HCT116 (cell line): ENCODE data around the gene CCSER1.

Source experiments
- CBX3 ChIP-seq: IDR thresholded peaks from 2 replicates; pipeline ENCODE4 v1.6.1; 2012; ENCODE audit warnings: low read depth
- EZH2 ChIP-seq: fragments of 200-600 bp; sonication (generic); IDR thresholded peaks from 2 replicates; pipeline ENCODE4 v1.6.1; 2017; ENCODE audit warnings: antibody characterized with exemption, mixed run types
- EZH2phosphoT487 ChIP-seq: fragments of 200-600 bp; IDR thresholded peaks from 2 replicates; pipeline ENCODE4 v1.6.1; 2018; ENCODE audit warnings: antibody characterized with exemption, borderline replicate concordance
- FOSL1 ChIP-seq: IDR thresholded peaks from 2 replicates; pipeline ENCODE4 v1.6.1; 2012; ENCODE audit warnings: low read depth
- POLR2A ChIP-seq: IDR thresholded peaks from 2 replicates; pipeline ENCODE4 v1.7.0; 2011; ENCODE audit warnings: borderline replicate concordance; ENCODE audit not compliant: insufficient read depth, insufficient read length; ENCODE audit errors: extremely low read depth
- POLR2AphosphoS5 ChIP-seq: IDR thresholded peaks from 2 replicates; pipeline ENCODE4 v1.6.1; 2011; ENCODE audit warnings: mild to moderate bottlenecking, low read depth, low read length, moderate library complexity
- TCF7L2 ChIP-seq: IDR thresholded peaks from 2 replicates; pipeline ENCODE4 v1.7.0; 2011; ENCODE audit warnings: borderline replicate concordance, inconsistent platforms; ENCODE audit not compliant: insufficient read depth, insufficient read length; ENCODE audit errors: extremely low read depth
- YY1 ChIP-seq: IDR thresholded peaks from 2 replicates; pipeline ENCODE4 v1.6.1; 2011; ENCODE audit warnings: low read length, low read depth, moderate library complexity, mild to moderate bottlenecking; ENCODE audit not compliant: insufficient replicate concordance; ENCODE audit errors: extremely low read depth
- ZNF274 ChIP-seq: fragments of 200-500 bp; sonication (Bioruptor generic); IDR thresholded peaks from 2 replicates; pipeline ENCODE4 v1.6.1; 2014; ENCODE audit warnings: mild to moderate bottlenecking, low read depth, low read length, inconsistent platforms
- TF ChIP-seq, protein P1 (sequence below), 3 experiments: fragments of 200-600 bp in 1 of 3; sonication (generic) in 1 of 3; IDR thresholded peaks in 2 of 3; conservative IDR thresholded peaks in 1 of 3; 2 replicates each; pipeline ENCODE4 v1.5.1; 2012 to 2017; ENCODE audit warnings: low read depth in 2 of 3, low read length in 2 of 3, antibody characterized with exemption in 1 of 3, borderline replicate concordance in 1 of 3, control low read depth in 1 of 3, mild to moderate bottlenecking in 1 of 3, mixed read lengths in 1 of 3, mixed run types in 1 of 3, moderate library complexity in 1 of 3; ENCODE audit not compliant: insufficient read depth in 1 of 3
- TF ChIP-seq, protein P2 (sequence below): IDR thresholded peaks from 2 replicates; pipeline ENCODE4 v1.6.1; 2012
- TF ChIP-seq, protein P3 (sequence below): IDR thresholded peaks from 2 replicates; pipeline ENCODE4 v1.6.1; 2012; ENCODE audit warnings: low read depth
- TF ChIP-seq, protein P4 (sequence below): IDR thresholded peaks from 2 replicates; pipeline ENCODE4 v1.6.1; 2012

DNA sequence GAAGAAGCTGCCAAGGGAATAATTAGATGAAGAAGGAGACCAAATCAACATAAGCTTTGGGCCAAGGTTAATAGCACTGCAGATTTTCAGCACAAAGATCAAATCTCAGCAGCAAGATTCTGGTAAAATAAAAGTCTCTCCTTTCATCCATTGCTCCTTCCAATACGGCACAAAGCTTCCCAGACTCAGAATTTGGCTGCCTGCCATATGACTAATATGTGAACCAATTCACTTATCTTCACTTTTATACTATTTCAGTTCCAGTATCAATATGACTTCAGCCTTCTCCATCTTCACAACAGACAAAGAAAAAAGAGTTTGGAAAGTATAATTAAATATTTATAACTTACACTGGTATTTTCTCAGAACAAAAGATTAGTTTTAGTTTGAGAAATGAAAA is 1198.3 kb downstream of the CCSER1 start:
- TF ChIP-seq FOSL1 (no peak), POLR2A (no peak), EZH2phosphoT487 (no peak), EZH2 (no peak), TCF7L2 (no peak), CBX3 (no peak), POLR2AphosphoS5 (no peak), YY1 (no peak), ZNF274 (no peak)
- TF ChIP-seq, protein P1, sequence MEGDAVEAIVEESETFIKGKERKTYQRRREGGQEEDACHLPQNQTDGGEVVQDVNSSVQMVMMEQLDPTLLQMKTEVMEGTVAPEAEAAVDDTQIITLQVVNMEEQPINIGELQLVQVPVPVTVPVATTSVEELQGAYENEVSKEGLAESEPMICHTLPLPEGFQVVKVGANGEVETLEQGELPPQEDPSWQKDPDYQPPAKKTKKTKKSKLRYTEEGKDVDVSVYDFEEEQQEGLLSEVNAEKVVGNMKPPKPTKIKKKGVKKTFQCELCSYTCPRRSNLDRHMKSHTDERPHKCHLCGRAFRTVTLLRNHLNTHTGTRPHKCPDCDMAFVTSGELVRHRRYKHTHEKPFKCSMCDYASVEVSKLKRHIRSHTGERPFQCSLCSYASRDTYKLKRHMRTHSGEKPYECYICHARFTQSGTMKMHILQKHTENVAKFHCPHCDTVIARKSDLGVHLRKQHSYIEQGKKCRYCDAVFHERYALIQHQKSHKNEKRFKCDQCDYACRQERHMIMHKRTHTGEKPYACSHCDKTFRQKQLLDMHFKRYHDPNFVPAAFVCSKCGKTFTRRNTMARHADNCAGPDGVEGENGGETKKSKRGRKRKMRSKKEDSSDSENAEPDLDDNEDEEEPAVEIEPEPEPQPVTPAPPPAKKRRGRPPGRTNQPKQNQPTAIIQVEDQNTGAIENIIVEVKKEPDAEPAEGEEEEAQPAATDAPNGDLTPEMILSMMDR (IDR thresholded peaks at IDR 0.05 in 2 of 3, conservative IDR thresholded peaks at IDR 0.05 in 1 of 3; ENCODE audit: borderline replicate concordance in 1 of 3, insufficient read depth in 1 of 3, low read depth in 2 of 3, low read length in 2 of 3), result no peak
- TF ChIP-seq, protein P2, sequence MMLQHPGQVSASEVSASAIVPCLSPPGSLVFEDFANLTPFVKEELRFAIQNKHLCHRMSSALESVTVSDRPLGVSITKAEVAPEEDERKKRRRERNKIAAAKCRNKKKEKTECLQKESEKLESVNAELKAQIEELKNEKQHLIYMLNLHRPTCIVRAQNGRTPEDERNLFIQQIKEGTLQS, result no peak
- TF ChIP-seq, protein P3, sequence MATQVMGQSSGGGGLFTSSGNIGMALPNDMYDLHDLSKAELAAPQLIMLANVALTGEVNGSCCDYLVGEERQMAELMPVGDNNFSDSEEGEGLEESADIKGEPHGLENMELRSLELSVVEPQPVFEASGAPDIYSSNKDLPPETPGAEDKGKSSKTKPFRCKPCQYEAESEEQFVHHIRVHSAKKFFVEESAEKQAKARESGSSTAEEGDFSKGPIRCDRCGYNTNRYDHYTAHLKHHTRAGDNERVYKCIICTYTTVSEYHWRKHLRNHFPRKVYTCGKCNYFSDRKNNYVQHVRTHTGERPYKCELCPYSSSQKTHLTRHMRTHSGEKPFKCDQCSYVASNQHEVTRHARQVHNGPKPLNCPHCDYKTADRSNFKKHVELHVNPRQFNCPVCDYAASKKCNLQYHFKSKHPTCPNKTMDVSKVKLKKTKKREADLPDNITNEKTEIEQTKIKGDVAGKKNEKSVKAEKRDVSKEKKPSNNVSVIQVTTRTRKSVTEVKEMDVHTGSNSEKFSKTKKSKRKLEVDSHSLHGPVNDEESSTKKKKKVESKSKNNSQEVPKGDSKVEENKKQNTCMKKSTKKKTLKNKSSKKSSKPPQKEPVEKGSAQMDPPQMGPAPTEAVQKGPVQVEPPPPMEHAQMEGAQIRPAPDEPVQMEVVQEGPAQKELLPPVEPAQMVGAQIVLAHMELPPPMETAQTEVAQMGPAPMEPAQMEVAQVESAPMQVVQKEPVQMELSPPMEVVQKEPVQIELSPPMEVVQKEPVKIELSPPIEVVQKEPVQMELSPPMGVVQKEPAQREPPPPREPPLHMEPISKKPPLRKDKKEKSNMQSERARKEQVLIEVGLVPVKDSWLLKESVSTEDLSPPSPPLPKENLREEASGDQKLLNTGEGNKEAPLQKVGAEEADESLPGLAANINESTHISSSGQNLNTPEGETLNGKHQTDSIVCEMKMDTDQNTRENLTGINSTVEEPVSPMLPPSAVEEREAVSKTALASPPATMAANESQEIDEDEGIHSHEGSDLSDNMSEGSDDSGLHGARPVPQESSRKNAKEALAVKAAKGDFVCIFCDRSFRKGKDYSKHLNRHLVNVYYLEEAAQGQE, result no peak
- TF ChIP-seq, protein P4, sequence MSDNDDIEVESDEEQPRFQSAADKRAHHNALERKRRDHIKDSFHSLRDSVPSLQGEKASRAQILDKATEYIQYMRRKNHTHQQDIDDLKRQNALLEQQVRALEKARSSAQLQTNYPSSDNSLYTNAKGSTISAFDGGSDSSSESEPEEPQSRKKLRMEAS, result no peak
